Testis (tissue), 5 donors: Measurements from ENCODE around the gene IPO11. TPM values are rescaled to one million over a fixed set of nuclear protein-coding genes. Genes with fewer than 3 reads are reported as not detected.

ENCODE experiments used
- DNase-seq: peaks from one replicate; pipeline ENCODE4 v3.0.0-alpha.2; 2019
- H3K27ac ChIP-seq, 2 donors: fragments of 200-600 bp; sonication (generic); one replicate each; pipeline ENCODE4 v1.5.1; 2019
- H3K27me3 ChIP-seq: fragments of 200-600 bp; sonication (generic); one replicate; pipeline ENCODE4 v1.5.1; 2019
- H3K36me3 ChIP-seq: fragments of 200-600 bp; sonication (generic); one replicate; pipeline ENCODE4 v1.5.1; 2017; ENCODE audit warnings: low read depth; ENCODE audit errors: missing control alignments
- H3K4me1 ChIP-seq: fragments of 200-600 bp; sonication (generic); one replicate; pipeline ENCODE4 v1.5.1; 2019
- H3K4me3 ChIP-seq, 2 donors: fragments of 200-600 bp; sonication (generic); one replicate each; pipeline ENCODE4 v1.5.1; 2017 to 2019
- H3K9me3 ChIP-seq: fragments of 200-600 bp; sonication (generic); one replicate; pipeline ENCODE4 v1.5.1; 2017
- CTCF ChIP-seq, 3 experiments: fragments of 450-650 bp in 2 of 3; fragments of 200-600 bp in 1 of 3; sonication (generic) in 1 of 3; IDR thresholded peaks; one replicate each; pipeline ENCODE4 v1.5.1; 2016 to 2019; ENCODE audit warnings: antibody characterized with exemption in 3 of 3, mild to moderate bottlenecking in 2 of 3, moderate library complexity in 1 of 3
- POLR2A ChIP-seq: fragments of 450-650 bp; IDR thresholded peaks from one replicate; pipeline ENCODE4 v1.6.1; 2017; ENCODE audit warnings: antibody characterized with exemption, mild to moderate bottlenecking, moderate library complexity
- WGBS, 2 donors: methylation state at CpG; one replicate each; pipeline ENCODE4 v1.1.5; 2018; 5-methylcytosine and 5-hydroxymethylcytosine counted together
- intact Hi-C: fragments of 100-400 bp; cut with DNase I; formaldehyde crosslinking; loops from one replicate; pipeline ENCODE4 v1.15.1; 2023; ENCODE audit warnings: low total_unique reads
- long read RNA-seq, 2 donors: transcript quantifications; one replicate each; lab custom pipeline, GENCODE V29; 2026
- polyA plus RNA-seq: library from polyadenylated mRNA; stranded (reverse); fragments of 350-450 nt; fragmentation: Illumina TruSeq; extraction: RNeasy Lipid Tissue Mini Kit (QIAGEN cat#74804); gene quantifications from one replicate; pipeline ENCODE4 v1.2.3, GENCODE V29; 2014; ENCODE audit warnings: low read depth, low replicate concordance; ENCODE audit not compliant: insufficient read depth
- total RNA-seq, 2 donors: library from RNA; depleted of rRNA; stranded (reverse); fragments of >200 nt; gene quantifications; one replicate each; pipeline ENCODE4 v1.2.3, GENCODE V29; 2016

IPO11 gene
- total RNA-seq (10 to 100 TPM; 67.3 to 74.5 TPM), polyA plus RNA-seq (50.3 TPM)
- long read RNA-seq, donor 1, full-length matches to known transcripts, result 5 of 12 reads
- long read RNA-seq, donor 1, partial matches to known transcripts, result 7 of 12 reads
- long read RNA-seq, donor 1, other reads (novel, unspliced or antisense), result 0 of 12 reads
- long read RNA-seq, donor 2, full-length matches to known transcripts, result 2 of 8 reads
- long read RNA-seq, donor 2, partial matches to known transcripts, result 6 of 8 reads
- long read RNA-seq, donor 2, other reads (novel, unspliced or antisense), result 0 of 8 reads

- 0 to 1% methylated on average over 33 to 60 of the region's 66 CpGs for WGBS, 2 donors
- Histone ChIP-seq H3K27ac (peak within 1 kb of the TSS; percentile 84 to 86), H3K27me3 (no peaks in the 10 kb centered on the region), H3K36me3 (no peaks in the 10 kb centered on the region), H3K4me1 (peaks cover 4% of the 10 kb centered on the region), H3K4me3 (peak within 1 kb of the TSS; percentile 91 to 99), H3K9me3 (no peaks in the 10 kb centered on the region)
- TF ChIP-seq CTCF (IDR thresholded peaks at IDR 0.05), result peak in 1 of 3 experiments; percentile 9
- no peak for TF ChIP-seq POLR2A
- peak; percentile 98 for DNase-seq
- intact Hi-C loops, result no loop called here
Observed at GRCh38 chr5:62412549-62413329, at the start of gene IPO11. Gene IPO11 (plus strand): TSS chr5:62412763. CDS start chr5:62437280, 24,517 bp downstream.

- Histone ChIP-seq H3K36me3 (no peaks in the 10 kb centered on the region), H3K27me3 (no peaks in the 10 kb centered on the region), H3K27ac (no peak overlapping the region), H3K4me3 (no peak overlapping the region), H3K9me3 (no peaks in the 10 kb centered on the region), H3K4me1 (no peaks in the 10 kb centered on the region)
- intact Hi-C loops, result no loop called here
- 88 to 92% methylated on average over 2 of the region's 2 CpGs for WGBS, 2 donors
- DNase-seq, result no peak
- no peak for TF ChIP-seq POLR2A
- no peak for TF ChIP-seq CTCF (IDR thresholded peaks at IDR 0.05)
Observed at GRCh38 chr5:62369039-62369438, 43.5 kb upstream of the IPO11 start.

GRCh38 chr5:62371409-62371808 lies 41.2 kb upstream of the IPO11 start:
- TF ChIP-seq POLR2A (no peak), CTCF (IDR thresholded peaks at IDR 0.05) (no peak)
- Histone ChIP-seq H3K27ac (no peak overlapping the region), H3K36me3 (no peaks in the 10 kb centered on the region), H3K4me1 (no peaks in the 10 kb centered on the region), H3K9me3 (no peaks in the 10 kb centered on the region), H3K4me3 (no peak overlapping the region), H3K27me3 (no peaks in the 10 kb centered on the region)
- intact Hi-C loops, result no loop called here
- DNase-seq, result no peak

GRCh38 chr5:62372600-62372999 lies 40.0 kb upstream of the IPO11 start:
- no peak for DNase-seq
- TF ChIP-seq POLR2A (no peak), CTCF (IDR thresholded peaks at IDR 0.05) (no peak)
- Histone ChIP-seq H3K27ac (no peak overlapping the region), H3K9me3 (no peaks in the 10 kb centered on the region), H3K4me3 (no peak overlapping the region), H3K27me3 (no peaks in the 10 kb centered on the region), H3K4me1 (no peaks in the 10 kb centered on the region), H3K36me3 (no peaks in the 10 kb centered on the region)
- intact Hi-C loops, result no loop called here
- 89 to 92% methylated on average over 3 of the region's 3 CpGs for WGBS, 2 donors
